Measurements from ENCODE around the gene NR1I3. TPM values are rescaled to one million over a fixed set of nuclear protein-coding genes. Genes with fewer than 3 reads are reported as not detected.

The NR1I3 gene
- total and polyA plus RNA-seq, 3 donors from 2014 or later: 0.31 to 0.68 (median 0.57) TPM

DNA sequence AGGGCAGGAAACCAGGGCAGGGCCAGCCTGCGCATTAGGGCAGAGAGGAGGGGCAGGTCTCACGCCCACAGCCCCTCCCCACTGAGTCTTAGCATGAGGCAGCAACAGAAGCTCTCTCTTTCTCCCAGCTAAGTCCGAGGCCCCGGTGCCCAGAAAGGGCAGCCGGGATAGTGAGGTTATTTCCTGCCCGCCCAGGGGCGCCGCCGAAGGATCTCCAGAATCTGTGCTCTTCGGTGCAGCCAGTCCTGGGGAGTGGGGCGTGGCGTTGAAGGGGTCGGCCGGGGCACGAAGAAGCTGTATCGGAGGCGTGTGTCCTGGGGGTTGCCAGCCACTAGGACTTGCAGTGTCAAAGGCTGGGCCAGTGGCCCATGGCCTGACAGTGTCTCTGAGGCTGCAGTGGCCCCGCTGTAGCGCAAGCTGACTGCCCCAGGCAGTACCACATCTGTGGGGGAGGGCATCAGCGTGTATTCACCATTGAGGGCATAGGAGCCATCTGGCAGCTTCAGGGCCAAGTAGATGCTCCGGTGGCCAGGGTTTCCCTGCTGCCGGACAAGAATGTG, 47.0 kb downstream of the NR1I3 start:
- TF ChIP-seq, protein P1, sequence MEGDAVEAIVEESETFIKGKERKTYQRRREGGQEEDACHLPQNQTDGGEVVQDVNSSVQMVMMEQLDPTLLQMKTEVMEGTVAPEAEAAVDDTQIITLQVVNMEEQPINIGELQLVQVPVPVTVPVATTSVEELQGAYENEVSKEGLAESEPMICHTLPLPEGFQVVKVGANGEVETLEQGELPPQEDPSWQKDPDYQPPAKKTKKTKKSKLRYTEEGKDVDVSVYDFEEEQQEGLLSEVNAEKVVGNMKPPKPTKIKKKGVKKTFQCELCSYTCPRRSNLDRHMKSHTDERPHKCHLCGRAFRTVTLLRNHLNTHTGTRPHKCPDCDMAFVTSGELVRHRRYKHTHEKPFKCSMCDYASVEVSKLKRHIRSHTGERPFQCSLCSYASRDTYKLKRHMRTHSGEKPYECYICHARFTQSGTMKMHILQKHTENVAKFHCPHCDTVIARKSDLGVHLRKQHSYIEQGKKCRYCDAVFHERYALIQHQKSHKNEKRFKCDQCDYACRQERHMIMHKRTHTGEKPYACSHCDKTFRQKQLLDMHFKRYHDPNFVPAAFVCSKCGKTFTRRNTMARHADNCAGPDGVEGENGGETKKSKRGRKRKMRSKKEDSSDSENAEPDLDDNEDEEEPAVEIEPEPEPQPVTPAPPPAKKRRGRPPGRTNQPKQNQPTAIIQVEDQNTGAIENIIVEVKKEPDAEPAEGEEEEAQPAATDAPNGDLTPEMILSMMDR (IDR thresholded peaks at IDR 0.05): no peak
- no peak for TF ChIP-seq POLR2A (IDR thresholded peaks at IDR 0.05)
- Histone ChIP-seq H3K9me3 (no peaks in the 10 kb centered on the region), H3K4me3 (no peak overlapping the region), H3K27ac (no peak overlapping the region), H3K36me3 (ENCODE audit: low read depth, missing control alignments) (no peaks in the 10 kb centered on the region), H3K27me3 (no peaks in the 10 kb centered on the region), H3K4me1 (peaks cover 3% of the 10 kb centered on the region)
- WGBS, 2 donors: 78 to 88% methylated on average over 17 to 18 of the region's 22 CpGs
- intact Hi-C loops (cut with DNase I; ENCODE audit: low total_unique reads): no loop called here
- DNase-seq: no peak

DNA sequence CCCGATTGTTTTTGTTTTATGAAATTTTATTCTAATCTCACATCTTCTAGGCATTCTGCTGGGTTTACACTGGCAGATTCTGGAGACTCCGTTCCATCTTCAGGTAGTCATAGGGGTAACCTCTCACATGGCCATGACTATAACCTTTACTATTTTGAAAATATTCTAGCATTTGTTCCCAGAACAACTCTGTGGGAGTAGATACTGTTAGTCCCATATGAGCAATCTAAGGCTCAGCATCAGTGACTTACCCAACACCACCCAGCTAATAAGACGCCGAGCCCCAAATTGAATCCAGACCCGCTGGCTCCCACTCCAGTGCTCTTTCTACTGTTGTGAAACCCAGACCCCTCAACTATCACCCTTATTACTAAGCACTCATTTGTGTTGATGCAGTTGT, 49.0 kb downstream of the NR1I3 start:
- TF ChIP-seq, protein P1 (IDR thresholded peaks at IDR 0.05): no peak
- TF ChIP-seq POLR2A (IDR thresholded peaks at IDR 0.05): no peak
- Histone ChIP-seq H3K27me3 (no peaks in the 10 kb centered on the region), H3K4me1 (peaks cover 3% of the 10 kb centered on the region), H3K9me3 (no peaks in the 10 kb centered on the region), H3K36me3 (ENCODE audit: low read depth, missing control alignments) (no peaks in the 10 kb centered on the region), H3K4me3 (no peak overlapping the region), H3K27ac (no peak overlapping the region)
- intact Hi-C loops (cut with DNase I; ENCODE audit: low total_unique reads): no loop called here
- no peak for DNase-seq
- 93 to 98% methylated on average over 5 of the region's 5 CpGs for WGBS, 2 donors

- Histone ChIP-seq H3K9me3 (no peaks in the 10 kb centered on the region), H3K4me3 (no peak overlapping the region), H3K27ac (no peak overlapping the region), H3K4me1 (peaks cover 3% of the 10 kb centered on the region), H3K27me3 (no peaks in the 10 kb centered on the region), H3K36me3 (ENCODE audit: low read depth, missing control alignments) (no peaks in the 10 kb centered on the region)
- DNase-seq: no peak
- 82 to 84% methylated on average over 6 of the region's 6 CpGs for WGBS, 2 donors
- intact Hi-C loops (cut with DNase I; ENCODE audit: low total_unique reads): no loop called here
- no peak for TF ChIP-seq POLR2A (IDR thresholded peaks at IDR 0.05)
- TF ChIP-seq, protein P1 (IDR thresholded peaks at IDR 0.05): no peak
These were observed 49.6 kb downstream of the NR1I3 start for GRCh38 chr1:161188381-161188780.

DNA sequence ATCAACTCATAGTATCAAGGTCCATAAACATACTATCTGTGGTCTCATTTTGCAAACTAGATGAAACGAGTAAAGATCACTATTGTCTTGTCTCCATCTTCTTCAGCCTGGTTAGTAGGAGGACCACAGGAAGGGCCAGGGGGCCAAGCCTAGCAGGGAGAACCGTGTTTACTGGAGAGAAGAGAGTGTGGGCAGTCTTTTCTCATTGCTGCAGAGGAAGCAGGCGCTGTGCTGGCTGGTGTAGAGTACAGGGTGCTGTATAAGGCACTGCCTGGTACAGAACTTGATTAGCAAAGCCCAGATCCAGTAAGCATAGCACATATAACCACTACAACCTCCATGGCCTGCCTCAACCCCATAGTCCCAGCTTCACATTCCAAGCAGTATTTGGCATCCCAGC, 50.7 kb downstream of the NR1I3 start:
- TF ChIP-seq POLR2A (IDR thresholded peaks at IDR 0.05): no peak
- TF ChIP-seq, protein P1 (IDR thresholded peaks at IDR 0.05): no peak

GRCh38 chr1:161185732-161186311, 52.2 kb downstream of the NR1I3 start:
- intact Hi-C loops (cut with DNase I; ENCODE audit: low total_unique reads): no loop called here
- Histone ChIP-seq H3K36me3 (ENCODE audit: low read depth, missing control alignments) (no peaks in the 10 kb centered on the region), H3K4me1 (no peaks in the 10 kb centered on the region), H3K27ac (peak overlapping the region in 1 of 2 donors; percentile 61), H3K27me3 (no peaks in the 10 kb centered on the region), H3K9me3 (no peaks in the 10 kb centered on the region), H3K4me3 (no peak overlapping the region)
- no peak for TF ChIP-seq POLR2A (IDR thresholded peaks at IDR 0.05)
- TF ChIP-seq, protein P1 (IDR thresholded peaks at IDR 0.05): no peak
- DNase-seq: no peak
- 40 to 60% methylated on average over 2 of the region's 2 CpGs for WGBS, 2 donors

More for the DNA sequence above, 50.7 kb downstream of the NR1I3 start:
- Histone ChIP-seq H3K4me3 (no peak overlapping the region), H3K27me3 (no peaks in the 10 kb centered on the region), H3K27ac (no peak overlapping the region), H3K36me3 (ENCODE audit: low read depth, missing control alignments) (no peaks in the 10 kb centered on the region), H3K9me3 (no peaks in the 10 kb centered on the region), H3K4me1 (no peaks in the 10 kb centered on the region)
- no peak for DNase-seq
- 82 to 83% methylated on average over 3 of the region's 3 CpGs for WGBS, 2 donors
- intact Hi-C loops (cut with DNase I; ENCODE audit: low total_unique reads): no loop called here
